Activated T-cell treated with anti-CD3 and anti-CD28 coated beads for 4 hours (primary cell): ENCODE data around the gene PRRC2A.

ENCODE experiments used
- DNase-seq: peaks from one replicate; pipeline ENCODE4 v3.0.0-alpha.2; 2020

Gene PRRC2A

DNA sequence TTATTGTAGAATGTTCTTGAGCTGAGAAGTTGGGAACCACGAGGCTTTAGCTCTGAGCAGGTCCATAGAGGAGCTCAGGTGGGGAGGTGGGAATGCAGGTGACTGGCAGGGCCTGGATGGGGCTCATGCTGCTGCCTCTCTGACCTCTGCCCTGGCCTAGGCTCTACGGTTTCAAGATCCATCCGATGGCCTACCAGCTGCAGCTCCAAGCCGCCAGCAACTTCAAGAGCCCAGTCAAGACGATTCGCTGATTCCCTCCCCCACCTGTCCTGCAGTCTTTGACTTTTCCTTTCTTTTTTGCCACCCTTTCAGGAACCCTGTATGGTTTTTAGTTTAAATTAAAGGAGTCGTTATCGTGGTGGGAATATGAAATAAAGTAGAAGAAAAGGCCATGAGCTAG, 49.2 kb downstream of the PRRC2A start, which contains the start of gene LY6G5B:
Gene LY6G5B (plus strand): TSS at position 301 of the 400 bp plus-strand sequence. CDS start 975 bp downstream, outside the sequence.
- DNase-seq: no peak

DNA sequence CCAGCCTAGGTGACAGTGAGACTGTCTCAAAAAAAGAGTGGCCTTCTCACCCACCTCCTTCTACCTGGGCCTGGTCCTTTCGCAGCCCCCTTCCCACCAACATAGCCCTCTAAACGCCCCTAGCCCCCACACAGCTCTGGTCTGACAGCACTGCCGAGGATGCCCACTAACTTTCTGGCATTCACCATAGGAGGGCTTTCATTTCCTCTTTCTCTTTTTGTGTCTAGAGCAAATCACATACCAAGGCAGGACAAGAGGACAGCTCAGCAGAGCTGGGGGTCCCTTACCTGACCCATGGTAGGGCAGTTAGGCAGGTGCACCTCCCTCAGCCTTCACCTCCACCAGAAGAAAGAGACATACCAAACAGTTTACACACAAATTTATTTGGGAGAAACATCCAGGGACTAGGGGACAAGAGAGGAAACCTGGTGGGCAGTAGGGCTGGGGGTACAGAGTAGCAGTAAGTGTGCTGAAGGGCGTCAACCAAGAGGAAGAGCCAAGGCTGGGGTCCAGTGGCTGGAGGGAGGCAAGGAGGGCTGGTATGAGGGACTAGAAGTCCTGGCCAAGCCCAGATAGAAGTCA, 55.9 kb downstream of the PRRC2A start:
- no peak for DNase-seq

DNA sequence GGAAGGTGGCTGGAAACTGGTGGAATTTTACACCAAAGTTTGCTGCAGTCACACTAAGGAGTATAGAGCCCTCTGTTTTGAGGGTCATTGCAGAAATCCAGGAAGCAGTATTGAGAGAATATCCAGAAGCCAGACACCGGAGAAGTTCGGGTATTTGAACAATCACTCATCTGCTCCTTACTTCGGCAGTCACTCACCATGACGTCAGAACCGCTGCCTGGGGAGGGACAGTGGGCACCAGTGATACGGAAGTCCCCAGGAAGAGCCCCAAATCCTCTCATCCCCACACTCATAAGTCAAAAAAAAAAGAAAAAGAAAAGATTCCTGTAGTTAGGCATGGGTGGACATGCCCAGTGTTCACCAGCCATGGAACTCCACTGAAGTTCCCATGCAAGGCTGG, 56.4 kb downstream of the PRRC2A start:
- no peak for DNase-seq

DNA sequence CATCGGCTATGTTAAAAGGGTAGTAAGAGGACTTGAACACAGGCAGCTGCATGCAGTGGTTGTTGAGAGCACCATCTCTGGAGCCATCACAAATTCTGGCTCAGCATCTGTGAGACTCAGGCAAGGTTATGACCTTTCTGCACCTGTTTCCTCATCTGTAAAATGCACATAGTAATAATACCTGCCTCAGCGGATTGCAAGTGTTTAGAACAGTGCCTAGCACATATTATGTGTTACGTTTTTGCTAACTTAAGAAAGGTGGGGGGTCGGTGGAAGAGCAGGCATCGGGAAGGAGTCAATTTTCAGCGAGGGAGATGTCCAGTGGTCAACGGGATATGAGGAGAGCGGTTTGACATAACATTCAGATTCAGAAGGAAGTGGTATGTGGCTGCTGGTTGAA, 57.4 kb downstream of the PRRC2A start:
- no peak for DNase-seq

DNA sequence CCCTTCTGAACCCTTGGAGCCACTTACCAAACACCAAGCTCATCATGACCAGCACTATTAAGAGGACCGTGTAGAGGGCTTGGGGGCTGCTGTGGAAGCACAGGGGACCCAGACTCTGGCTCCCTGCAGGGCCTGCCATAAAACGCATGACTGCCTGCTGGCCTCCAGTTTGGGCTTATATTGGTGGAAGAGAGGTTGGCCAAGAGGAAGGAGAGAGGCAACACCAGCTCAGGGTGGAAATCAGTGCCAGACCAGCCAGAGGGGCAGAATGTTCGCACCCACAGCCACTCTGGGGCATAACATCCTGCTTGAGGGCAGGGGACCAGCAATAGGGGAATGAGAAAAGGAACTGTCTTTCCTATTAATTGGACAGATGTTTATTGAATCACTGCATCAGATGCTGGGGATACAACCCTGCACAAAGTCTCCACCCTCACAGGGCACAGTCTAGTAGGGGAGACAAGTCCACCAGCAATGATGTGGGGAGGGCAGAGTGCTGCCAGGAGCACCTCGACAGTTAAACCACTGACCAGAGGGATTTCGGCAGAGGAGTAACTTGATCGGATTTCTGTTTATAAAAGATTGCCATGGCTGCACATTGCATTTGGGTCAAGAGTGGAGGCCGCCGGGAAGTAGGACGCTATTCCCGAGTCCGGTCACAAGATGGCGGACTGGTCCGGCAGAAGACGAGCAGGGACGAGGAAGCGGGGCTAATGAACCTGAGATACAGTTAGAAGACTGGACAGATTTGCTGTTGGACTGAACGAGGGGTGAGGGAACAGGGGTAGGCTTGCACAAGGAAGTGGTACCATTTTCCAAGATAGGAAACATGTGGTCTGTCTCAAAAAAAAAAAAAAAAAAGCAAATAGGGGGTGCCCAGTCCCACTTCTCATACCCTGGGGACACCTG, 60.0 kb downstream of the PRRC2A start, which contains the start of gene LY6G5C:
Gene LY6G5C (minus strand): TSS at position 842 of the 909 bp plus-strand sequence. CDS start 694 bp downstream, at position 148.
- peak; percentile 48 for DNase-seq

DNA sequence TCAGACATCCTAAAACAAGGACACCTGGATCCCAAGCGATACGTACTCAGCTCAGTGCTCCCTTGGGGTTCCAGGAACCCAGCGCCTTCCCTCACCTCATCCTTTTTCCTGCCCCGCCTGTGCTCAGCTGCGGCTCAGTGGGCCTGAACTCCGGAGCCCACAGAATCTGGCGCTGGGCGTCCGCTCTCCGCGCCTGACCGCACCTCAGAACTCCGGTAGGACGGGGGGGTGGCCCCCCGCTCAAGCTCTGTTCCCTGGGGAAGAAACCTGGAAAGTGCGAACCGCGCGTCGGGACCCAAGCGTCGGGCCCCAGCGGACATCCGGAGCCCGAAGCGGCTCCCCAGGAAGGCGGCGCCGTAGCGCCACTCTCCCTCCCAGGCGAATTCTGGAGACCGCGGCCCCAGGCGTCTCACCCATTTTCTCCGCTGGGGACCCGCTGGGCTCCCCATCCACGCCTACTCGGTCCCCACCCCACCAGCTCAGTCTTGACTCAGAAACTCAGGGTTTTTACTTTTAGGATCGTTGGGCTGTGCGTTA, 60.7 kb downstream of the PRRC2A start:
- DNase-seq: no peak

DNA sequence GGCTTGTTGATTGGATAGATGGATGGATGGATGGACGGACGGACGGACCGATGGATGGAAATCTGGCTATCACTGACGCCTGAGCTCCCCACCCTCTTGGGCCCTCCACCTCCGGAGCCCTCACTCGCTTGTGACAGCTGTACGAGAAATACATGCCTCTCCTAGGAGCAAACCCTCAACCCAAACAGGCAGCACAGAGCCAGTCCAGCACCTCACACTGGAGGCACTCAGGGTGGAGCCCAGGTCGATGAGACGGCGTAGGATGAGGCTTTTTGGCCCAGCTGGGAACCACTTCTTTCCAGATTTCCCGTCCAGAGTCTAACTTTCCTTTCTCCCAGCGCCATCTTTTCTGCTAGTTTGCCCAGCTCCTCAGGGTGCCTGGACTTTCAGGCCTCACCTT, 63.1 kb downstream of the PRRC2A start:
- DNase-seq: no peak

DNA sequence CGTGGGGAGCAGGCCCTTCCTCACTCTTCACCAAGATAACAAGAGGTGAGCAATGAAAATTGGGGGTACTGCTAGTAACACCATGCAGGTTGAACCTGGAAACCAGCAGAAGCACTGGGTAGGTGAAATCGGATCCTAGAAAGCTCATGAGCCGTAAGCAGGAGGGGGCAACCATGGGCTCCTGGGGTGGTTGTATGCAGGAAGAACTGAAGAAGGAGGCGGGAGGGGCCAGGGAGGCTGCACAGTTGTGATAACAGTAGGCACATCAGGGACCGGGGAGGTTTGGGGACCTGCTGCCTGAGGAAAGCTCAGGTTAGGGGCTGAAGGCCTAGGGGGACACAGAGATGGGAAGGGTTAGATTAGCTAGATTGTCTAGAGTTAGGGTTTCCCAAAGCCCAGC, 66.0 kb downstream of the PRRC2A start:
- no peak for DNase-seq

DNA sequence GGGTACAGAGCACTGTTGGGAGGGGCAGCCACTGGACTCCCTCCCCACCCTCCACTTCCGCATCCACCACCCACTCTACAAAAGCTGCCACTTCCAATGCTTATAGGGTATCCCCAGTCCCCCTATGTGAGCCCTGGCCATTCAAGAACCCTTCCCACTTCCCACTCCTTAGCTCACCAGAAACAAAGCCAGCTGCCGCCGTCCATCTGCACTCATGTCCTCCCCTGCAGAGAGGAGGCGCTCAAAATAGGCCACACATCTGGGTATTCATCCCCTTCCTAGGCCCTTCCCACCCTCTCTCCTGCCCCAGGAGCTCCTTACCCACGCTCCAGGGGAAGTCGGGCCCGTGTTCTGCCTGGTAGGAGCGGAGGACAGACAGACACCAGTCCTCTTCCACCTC, 66.8 kb downstream of the PRRC2A start:
- DNase-seq: no peak
